Adrenal gland (tissue), 5 donors: ENCODE data around the gene SYT1.

Experiments used
- CTCF ChIP-seq, 6 experiments: fragments of 450-650 bp in 4 of 6; fragments of 200-600 bp in 2 of 6; sonication (generic) in 1 of 6; IDR thresholded peaks; 1 replicate in 5 of 6; 2 replicates in 1 of 6; pipeline versions ENCODE4 v1.5.1 to v1.8.0; 2016 to 2021; ENCODE audit warnings: antibody characterized with exemption in 6 of 6, mild to moderate bottlenecking in 2 of 6, moderate library complexity in 1 of 6
- POLR2A ChIP-seq, 2 donors: fragments of 450-650 bp; IDR thresholded peaks; one replicate each; pipeline ENCODE4 v1.6.1; 2017; ENCODE audit warnings: antibody characterized with exemption in 2 of 2, mild to moderate bottlenecking in 2 of 2, moderate library complexity in 1 of 2
- donor health status: DM: no; HTN: no; CAD: no.

- TF ChIP-seq CTCF (IDR thresholded peaks at IDR 0.05), result no peak
- TF ChIP-seq POLR2A (IDR thresholded peaks at IDR 0.05), result no peak
These were observed 385.6 kb downstream of the SYT1 start for GRCh38 chr12:79250186-79250585.
